Mesendoderm (in vitro differentiated cells): ENCODE results near the gene LRRC17.
"Not testable (repeated sequence)": the region's sequence is repeated elsewhere in the genome, so short reads cannot be mapped to it uniquely, and the experiment has no call there.

Experiments used
- DNase-seq: peaks from one replicate; pipeline ENCODE4 v3.0.0; 2013
- H2AK5ac ChIP-seq: 2 replicates; pipeline ENCODE4 v1.6.1; 2013; ENCODE audit warnings: low read length, inconsistent platforms
- H2BK120ac ChIP-seq: 2 replicates; pipeline ENCODE4 v1.6.1; 2013; ENCODE audit warnings: low read depth, mild to moderate bottlenecking, low read length, moderate library complexity, mixed read lengths
- H2BK15ac ChIP-seq: replicated peaks from 2 replicates; pipeline ENCODE4 v1.6.1; 2013; ENCODE audit warnings: low read depth, mild to moderate bottlenecking, moderate library complexity
- H2BK5ac ChIP-seq: 2 replicates; pipeline ENCODE4 v1.6.1; 2013; ENCODE audit warnings: low read length, inconsistent platforms
- H3K18ac ChIP-seq: 2 replicates; pipeline ENCODE4 v1.6.1; 2013; ENCODE audit warnings: mild to moderate bottlenecking, low read length, mixed read lengths
- H3K23ac ChIP-seq: one replicate; pipeline ENCODE4 v1.6.1; 2013; ENCODE audit warnings: low read length
- H3K27ac ChIP-seq: 2 replicates; pipeline ENCODE4 v1.5.1; 2013; ENCODE audit warnings: low read depth, mild to moderate bottlenecking, inconsistent platforms, low read length, moderate library complexity
- H3K27me3 ChIP-seq: 2 replicates; pipeline ENCODE4 v1.6.1; 2013; ENCODE audit warnings: low read length, control low read depth, mild to moderate bottlenecking, inconsistent platforms; ENCODE audit not compliant: insufficient read depth, poor library complexity
- H3K36me3 ChIP-seq: 2 replicates; pipeline ENCODE4 v1.6.1; 2013; ENCODE audit warnings: low read length, inconsistent platforms; ENCODE audit not compliant: control insufficient read depth, insufficient read depth
- H3K4ac ChIP-seq: one replicate; pipeline ENCODE4 v1.6.1; 2013; ENCODE audit warnings: low read depth, mild to moderate bottlenecking, low read length, moderate library complexity
- H3K4me1 ChIP-seq: 2 replicates; pipeline ENCODE4 v1.6.1; 2013; ENCODE audit warnings: low read depth, low read length, inconsistent platforms; ENCODE audit not compliant: control insufficient read depth
- H3K4me2 ChIP-seq: 2 replicates; pipeline ENCODE4 v1.6.1; 2013; ENCODE audit warnings: low read length
- H3K4me3 ChIP-seq: 2 replicates; pipeline ENCODE4 v1.5.1; 2013; ENCODE audit warnings: mild to moderate bottlenecking, low read length
- H3K56ac ChIP-seq: one replicate; pipeline ENCODE4 v1.6.1; 2013; ENCODE audit warnings: low read length
- H3K79me1 ChIP-seq: 2 replicates; pipeline ENCODE4 v1.6.1; 2013; ENCODE audit warnings: low read length, inconsistent platforms
- H3K79me2 ChIP-seq: 2 replicates; pipeline ENCODE4 v1.6.1; 2013; ENCODE audit warnings: mild to moderate bottlenecking, low read length; ENCODE audit not compliant: control insufficient read depth, insufficient read depth
- H3K9ac ChIP-seq: 2 replicates; pipeline ENCODE4 v1.6.1; 2013; ENCODE audit warnings: low read length, inconsistent platforms
- H4K5ac ChIP-seq: one replicate; pipeline ENCODE4 v1.6.1; 2013; ENCODE audit warnings: low read length
- H4K8ac ChIP-seq: one replicate; pipeline ENCODE4 v1.6.1; 2013; ENCODE audit warnings: low read depth, mild to moderate bottlenecking, control low read depth, low read length, moderate library complexity
- WGBS: extraction: QIAGEN DNeasy Blood & Tissue Kit; methylation state at CpG from one replicate; pipeline ENCODE4 v1.1.7; 2013; ENCODE audit warnings: low lambda C conversion rate, missing lambda C conversion rate; ENCODE audit not compliant: insufficient coverage; ENCODE audit errors: extremely low coverage; 5-methylcytosine and 5-hydroxymethylcytosine counted together

Gene LRRC17

GRCh38 chr7:102944241-102944640, 31.4 kb downstream of the LRRC17 start:
- Histone ChIP-seq H3K4me2 (no peak overlapping the region), H3K27ac (no peak overlapping the region), H3K79me1 (no peaks in the 10 kb centered on the region), H3K79me2 (no peaks in the 10 kb centered on the region), H4K8ac (no peak overlapping the region), H4K5ac (no peak overlapping the region), H3K27me3 (no peaks in the 10 kb centered on the region), H3K23ac (no peak overlapping the region), H3K9ac (no peak overlapping the region), H3K56ac (no peak overlapping the region), H3K4me3 (no peak overlapping the region), H3K18ac (no peak overlapping the region), H3K4me1 (peaks cover 9% of the 10 kb centered on the region), H3K36me3 (no peaks in the 10 kb centered on the region), H2AK5ac (no peak overlapping the region), H3K4ac (no peak overlapping the region), H2BK120ac (no peak overlapping the region), H2BK5ac (no peak overlapping the region), H2BK15ac (peak overlapping the region; percentile 8)
- no peak for DNase-seq
- WGBS, result no CpG with 5 or more reads among the region's 4 CpGs

GRCh38 chr7:102951839-102952238, 39.0 kb downstream of the LRRC17 start:
- no peaks in the 10 kb centered on the region for H3K79me2 ChIP-seq
- H3K9ac ChIP-seq, result no peak overlapping the region
- no peaks in the 10 kb centered on the region for H3K79me1 ChIP-seq
- no CpG with 5 or more reads among the region's 3 CpGs for WGBS
- H3K56ac ChIP-seq, result no peak overlapping the region
- H2BK5ac ChIP-seq, result no peak overlapping the region
- no peak overlapping the region for H3K27ac ChIP-seq
- no peak overlapping the region for H2AK5ac ChIP-seq
- H4K8ac ChIP-seq, result no peak overlapping the region
- DNase-seq, result no peak
- no peak overlapping the region for H4K5ac ChIP-seq
- H3K4ac ChIP-seq, result no peak overlapping the region
- no peaks in the 10 kb centered on the region for H3K4me1 ChIP-seq
- no peak overlapping the region for H2BK15ac ChIP-seq
- H3K4me2 ChIP-seq, result no peak overlapping the region
- no peaks in the 10 kb centered on the region for H3K36me3 ChIP-seq
- H2BK120ac ChIP-seq, result no peak overlapping the region
- no peak overlapping the region for H3K18ac ChIP-seq
- no peak overlapping the region for H3K23ac ChIP-seq
- no peak overlapping the region for H3K4me3 ChIP-seq
- H3K27me3 ChIP-seq, result no peaks in the 10 kb centered on the region

GRCh38 chr7:102953406-102953805, 40.6 kb downstream of the LRRC17 start:
- no peaks in the 10 kb centered on the region for H3K79me1 ChIP-seq

GRCh38 chr7:102954359-102954758, 41.6 kb downstream of the LRRC17 start:
- H3K4me3 ChIP-seq, H3K18ac ChIP-seq, H3K36me3 ChIP-seq, H2AK5ac ChIP-seq, DNase-seq, H4K8ac ChIP-seq, H2BK120ac ChIP-seq, H3K23ac ChIP-seq, H3K27me3 ChIP-seq, H3K4me2 ChIP-seq, H3K4ac ChIP-seq, H2BK5ac ChIP-seq, H2BK15ac ChIP-seq, H3K56ac ChIP-seq, H3K4me1 ChIP-seq, H3K79me1 ChIP-seq, H3K9ac ChIP-seq, H3K27ac ChIP-seq, H4K5ac ChIP-seq, H3K79me2 ChIP-seq: not testable (repeated sequence)
- no CpG with 5 or more reads among the region's 4 CpGs for WGBS

More at GRCh38 chr7:102953406-102953805, 40.6 kb downstream of the LRRC17 start:
- Histone ChIP-seq H3K27ac (no peak overlapping the region), H2BK15ac (no peak overlapping the region), H2BK5ac (no peak overlapping the region), H3K4me3 (no peak overlapping the region), H3K4ac (no peak overlapping the region), H3K56ac (no peak overlapping the region), H3K79me2 (no peaks in the 10 kb centered on the region), H3K36me3 (no peaks in the 10 kb centered on the region), H3K9ac (no peak overlapping the region), H2AK5ac (no peak overlapping the region), H3K18ac (no peak overlapping the region), H3K4me2 (no peak overlapping the region), H4K5ac (no peak overlapping the region), H3K27me3 (no peaks in the 10 kb centered on the region), H3K23ac (no peak overlapping the region), H2BK120ac (no peak overlapping the region), H4K8ac (no peak overlapping the region), H3K4me1 (no peaks in the 10 kb centered on the region)
- no peak for DNase-seq

DNA sequence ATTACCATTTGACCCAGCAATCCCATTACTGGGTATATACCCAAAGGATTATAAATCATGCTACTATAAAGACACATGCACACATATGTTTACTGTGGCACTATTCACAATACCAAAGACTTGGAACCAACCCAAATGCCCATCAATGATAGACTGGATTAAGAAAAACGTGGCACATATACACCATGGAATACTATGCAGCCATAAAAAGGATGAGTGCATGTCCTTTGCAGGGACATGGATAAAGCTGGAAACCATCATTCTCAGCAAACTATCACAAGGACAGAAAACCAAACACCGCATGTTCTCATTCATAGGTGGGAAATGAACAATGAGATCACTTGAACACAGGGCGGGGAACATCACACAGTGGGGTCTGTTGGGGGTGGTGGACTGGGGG, 45.2 kb downstream of the LRRC17 start:
- not testable (repeated sequence) for H3K27me3 ChIP-seq, H3K23ac ChIP-seq, H2BK120ac ChIP-seq, H3K18ac ChIP-seq, H3K79me2 ChIP-seq, H3K4ac ChIP-seq, H3K56ac ChIP-seq, H3K27ac ChIP-seq, H4K5ac ChIP-seq, H3K4me3 ChIP-seq, H3K4me1 ChIP-seq, H3K4me2 ChIP-seq, H4K8ac ChIP-seq, H2AK5ac ChIP-seq, H2BK5ac ChIP-seq, H3K9ac ChIP-seq, DNase-seq, H3K79me1 ChIP-seq, H2BK15ac ChIP-seq, H3K36me3 ChIP-seq
- no CpG with 5 or more reads among the region's 3 CpGs for WGBS

DNA sequence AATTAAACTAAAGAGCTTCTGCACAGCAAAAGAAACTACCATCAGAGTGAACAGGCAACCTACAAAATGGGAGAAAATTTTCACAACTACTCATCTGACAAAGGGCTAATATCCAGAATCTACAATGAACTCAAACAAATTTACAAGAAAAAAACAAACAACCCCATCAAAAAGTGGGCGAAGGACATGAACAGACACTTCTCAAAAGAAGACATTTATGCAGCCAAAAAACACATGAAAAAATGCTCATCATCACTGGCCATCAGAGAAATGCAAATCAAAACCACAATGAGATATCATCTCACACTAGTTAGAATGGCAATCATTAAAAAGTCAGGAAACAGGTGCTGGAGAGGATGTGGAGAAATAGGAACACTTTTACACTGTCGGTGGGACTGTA, 49.2 kb downstream of the LRRC17 start:
- H3K4ac ChIP-seq, H3K9ac ChIP-seq, H3K36me3 ChIP-seq, H2BK5ac ChIP-seq, H3K23ac ChIP-seq, H2BK120ac ChIP-seq, H3K56ac ChIP-seq, DNase-seq, H4K8ac ChIP-seq, H3K27ac ChIP-seq, H3K18ac ChIP-seq, H3K4me1 ChIP-seq, H3K27me3 ChIP-seq, H3K4me3 ChIP-seq, H3K4me2 ChIP-seq, H4K5ac ChIP-seq, H2AK5ac ChIP-seq, H2BK15ac ChIP-seq, H3K79me2 ChIP-seq, H3K79me1 ChIP-seq: not testable (repeated sequence)
- no CpG with 5 or more reads among the region's 2 CpGs for WGBS
